HG03457 (cell line): ENCODE results near the gene RBBP9.
"Not testable (repeated sequence)": the region's sequence is repeated elsewhere in the genome, so short reads cannot be mapped to it uniquely, and the experiment has no call there.

Source experiments
- ATAC-seq: cut with Tn5 transposase; IDR thresholded peaks from one replicate; pipeline ENCODE4 v1.9.1; 2021; ENCODE audit warnings: moderate number of reproducible peaks; ENCODE audit not compliant: unreplicated experiment

Gene RBBP9

GRCh38 chr20:18496740-18497592 is at the start of gene RBBP9:
Gene RBBP9, minus strand, starts transcription at chr20:18497225. Its CDS starts 58 bp downstream, at chr20:18497167.
- peak; percentile 89 for ATAC-seq

GRCh38 chr20:18545566-18545965 is 48.5 kb upstream of the RBBP9 start:
- ATAC-seq, result no peak

- no peak for ATAC-seq
Measured at GRCh38 chr20:18543932-18544331, 46.9 kb upstream of the RBBP9 start.

- ATAC-seq, result no peak
Measured at GRCh38 chr20:18543216-18543615, 46.2 kb upstream of the RBBP9 start.

GRCh38 chr20:18541741-18542140 is 44.7 kb upstream of the RBBP9 start:
- no peak for ATAC-seq

- ATAC-seq, result no peak
Measured at GRCh38 chr20:18537651-18538050, 40.6 kb upstream of the RBBP9 start.

GRCh38 chr20:18533978-18534644 is 37.1 kb upstream of the RBBP9 start:
- ATAC-seq, result no peak

- no peak for ATAC-seq
Measured at GRCh38 chr20:18533491-18533890, 36.5 kb upstream of the RBBP9 start.

GRCh38 chr20:18532626-18533025 is 35.6 kb upstream of the RBBP9 start:
- ATAC-seq, result no peak

- ATAC-seq, result no peak
Measured at GRCh38 chr20:18529041-18529440, 32.0 kb upstream of the RBBP9 start.

- ATAC-seq, result no peak
Measured at GRCh38 chr20:18527836-18528235, 30.8 kb upstream of the RBBP9 start.

GRCh38 chr20:18527339-18527738 is 30.3 kb upstream of the RBBP9 start:
- no peak for ATAC-seq

GRCh38 chr20:18526761-18527160 is 29.7 kb upstream of the RBBP9 start:
- not testable (repeated sequence) for ATAC-seq

GRCh38 chr20:18524646-18525045 is 27.6 kb upstream of the RBBP9 start:
- no peak for ATAC-seq

- no peak for ATAC-seq
Measured at GRCh38 chr20:18523066-18523465, 26.0 kb upstream of the RBBP9 start.

- ATAC-seq, result not testable (repeated sequence)
Measured at GRCh38 chr20:18522066-18522465, 25.0 kb upstream of the RBBP9 start.

- ATAC-seq, result no peak
Measured at GRCh38 chr20:18515973-18516372, 18.9 kb upstream of the RBBP9 start.

GRCh38 chr20:18514127-18514526 is 17.1 kb upstream of the RBBP9 start:
- no peak for ATAC-seq

GRCh38 chr20:18513208-18513607 is 16.2 kb upstream of the RBBP9 start:
- ATAC-seq, result no peak

GRCh38 chr20:18511571-18511970 is 14.5 kb upstream of the RBBP9 start:
- ATAC-seq, result no peak

- peak; percentile 94 for ATAC-seq
Measured at GRCh38 chr20:18507218-18508191, 10.5 kb upstream of the RBBP9 start, which contains the start of gene SEC23B. Gene SEC23B, plus strand, starts transcription at chr20:18507940. Its CDS starts 2,896 bp downstream, at chr20:18510836.
